ENCODE measurements around the gene NDUFV3.
"Not testable (repeated sequence)": the region's sequence is repeated elsewhere in the genome, so short reads cannot be mapped to it uniquely, and the experiment has no call there.

The NDUFV3 gene

GRCh38 chr21:42900446-42900845 is 7.3 kb downstream of the NDUFV3 start:
- no peak overlapping the region for H3K4me3 ChIP-seq (ENCODE audit: control insufficient read depth, low read depth, low read length)
- no peak for DNase-seq (ENCODE audit: low read depth)

GRCh38 chr21:42903817-42904216 is 10.7 kb downstream of the NDUFV3 start:
- DNase-seq (ENCODE audit: low read depth) = no peak
- no peak overlapping the region for H3K4me3 ChIP-seq (ENCODE audit: control insufficient read depth, low read depth, low read length)
- no peak for TF ChIP-seq CTCF (IDR thresholded peaks at IDR 0.05; ENCODE audit: control insufficient read depth, insufficient read depth, low read depth, low read length, missing control alignments)

More at GRCh38 chr21:42900446-42900845, 7.3 kb downstream of the NDUFV3 start:
- no peak for TF ChIP-seq CTCF (IDR thresholded peaks at IDR 0.05; ENCODE audit: control insufficient read depth, insufficient read depth, low read depth, low read length, missing control alignments)

- no peak for TF ChIP-seq CTCF (IDR thresholded peaks at IDR 0.05; ENCODE audit: control insufficient read depth, insufficient read depth, low read depth, low read length, missing control alignments)
- H3K4me3 ChIP-seq (ENCODE audit: control insufficient read depth, low read depth, low read length) = no peak overlapping the region
- DNase-seq (ENCODE audit: low read depth) = no peak
Observed at GRCh38 chr21:42905195-42905594, 12.1 kb downstream of the NDUFV3 start.

- DNase-seq (ENCODE audit: low read depth) = no peak
- no peak overlapping the region for H3K4me3 ChIP-seq (ENCODE audit: control insufficient read depth, low read depth, low read length)
- no peak for TF ChIP-seq CTCF (IDR thresholded peaks at IDR 0.05; ENCODE audit: control insufficient read depth, insufficient read depth, low read depth, low read length, missing control alignments)
Observed at GRCh38 chr21:42906233-42906632, 13.1 kb downstream of the NDUFV3 start.

GRCh38 chr21:42908484-42908883 is 15.4 kb downstream of the NDUFV3 start:
- not testable (repeated sequence) for H3K4me3 ChIP-seq (ENCODE audit: control insufficient read depth, low read depth, low read length); DNase-seq (ENCODE audit: low read depth)

- not testable (repeated sequence) for DNase-seq (ENCODE audit: low read depth); H3K4me3 ChIP-seq (ENCODE audit: control insufficient read depth, low read depth, low read length)
Observed at GRCh38 chr21:42911920-42912319, 18.8 kb downstream of the NDUFV3 start.

- H3K4me3 ChIP-seq (ENCODE audit: control insufficient read depth, low read depth, low read length) = no peak overlapping the region
- DNase-seq (ENCODE audit: low read depth) = no peak
- no peak for TF ChIP-seq CTCF (IDR thresholded peaks at IDR 0.05; ENCODE audit: control insufficient read depth, insufficient read depth, low read depth, low read length, missing control alignments)
Observed at GRCh38 chr21:42913476-42913875, 20.4 kb downstream of the NDUFV3 start.

GRCh38 chr21:42918291-42918690 is 25.2 kb downstream of the NDUFV3 start:
- H3K4me3 ChIP-seq (ENCODE audit: control insufficient read depth, low read depth, low read length) = no peak overlapping the region
- no peak for TF ChIP-seq CTCF (IDR thresholded peaks at IDR 0.05; ENCODE audit: control insufficient read depth, insufficient read depth, low read depth, low read length, missing control alignments)
- DNase-seq (ENCODE audit: low read depth) = no peak
